GM19025 (cell line): ENCODE measurements around the gene C2orf68.
"Not testable (repeated sequence)": the region's sequence is repeated elsewhere in the genome, so short reads cannot be mapped to it uniquely, and the experiment has no call there.

Experiments used
- ATAC-seq: cut with Tn5 transposase; IDR thresholded peaks from one replicate; pipeline ENCODE4 v1.9.1; 2021; ENCODE audit warnings: mild to moderate bottlenecking, low read depth, moderate library complexity; ENCODE audit not compliant: unreplicated experiment

Gene C2orf68

GRCh38 chr2:85600951-85601770, 10.7 kb downstream of the C2orf68 start:
- no peak for ATAC-seq

- no peak for ATAC-seq
Measured at GRCh38 chr2:85600235-85600575, 11.7 kb downstream of the C2orf68 start.

- ATAC-seq = no peak
Measured at GRCh38 chr2:85599468-85600234, 12.2 kb downstream of the C2orf68 start.

GRCh38 chr2:85598594-85599340, 13.1 kb downstream of the C2orf68 start:
- no peak for ATAC-seq

- ATAC-seq = no peak
Measured at GRCh38 chr2:85597241-85597640, 14.6 kb downstream of the C2orf68 start.

GRCh38 chr2:85596486-85597143, 15.3 kb downstream of the C2orf68 start:
- ATAC-seq = no peak

- ATAC-seq = no peak
Measured at GRCh38 chr2:85596026-85596333, 15.9 kb downstream of the C2orf68 start.

GRCh38 chr2:85595301-85596025, 16.4 kb downstream of the C2orf68 start, which contains the start of gene RNF181:
Gene RNF181, plus strand, starts transcription at chr2:85595745. Its CDS starts 19 bp downstream, at chr2:85595764.
- ATAC-seq = peak; percentile 99

- ATAC-seq = no peak
Measured at GRCh38 chr2:85594715-85595300, 17.1 kb downstream of the C2orf68 start.

GRCh38 chr2:85593023-85593422, 18.8 kb downstream of the C2orf68 start:
- no peak for ATAC-seq

GRCh38 chr2:85592299-85592698, 19.6 kb downstream of the C2orf68 start:
- ATAC-seq = not testable (repeated sequence)

- ATAC-seq = no peak
Measured at GRCh38 chr2:85591563-85591962, 20.3 kb downstream of the C2orf68 start.

GRCh38 chr2:85590950-85591349, 20.9 kb downstream of the C2orf68 start:
- no peak for ATAC-seq

GRCh38 chr2:85589982-85590791, 21.7 kb downstream of the C2orf68 start:
- ATAC-seq = no peak

GRCh38 chr2:85589181-85589580, 22.7 kb downstream of the C2orf68 start:
- ATAC-seq = no peak

GRCh38 chr2:85588645-85589044, 23.2 kb downstream of the C2orf68 start:
- no peak for ATAC-seq

- ATAC-seq = no peak
Measured at GRCh38 chr2:85588236-85588635, 23.6 kb downstream of the C2orf68 start.

GRCh38 chr2:85585781-85586105, 26.1 kb downstream of the C2orf68 start:
- ATAC-seq = no peak
